Measurements from ENCODE around the gene DTNB. TPM values are rescaled to one million over a fixed set of nuclear protein-coding genes. Genes with fewer than 3 reads are reported as not detected.
"Not testable (repeated sequence)": the region's sequence is repeated elsewhere in the genome, so short reads cannot be mapped to it uniquely, and the experiment has no call there.

Gene DTNB
- total RNA-seq, 2 experiments from 2014 or later = 20.8 to 25.1 TPM

GRCh38 chr2:25651782-25652455 lies 21.5 kb downstream of the DTNB start:
- intact Hi-C loops (cut with micrococcal nuclease) = no loop called here

GRCh38 chr2:25651066-25651465 lies 22.3 kb downstream of the DTNB start:
- H3K36me3 Mint-ChIP-seq = peaks cover 6% of the 10 kb centered on the region
- H3K27ac Mint-ChIP-seq = no peak overlapping the region
- DNase-seq = no peak
- H3K4me1 Mint-ChIP-seq (ENCODE audit: low read depth) = no peaks in the 10 kb centered on the region
- ChIA-PET POLR2A (no interaction called here), CTCF (no interaction called here)
- no peaks in the 10 kb centered on the region for H3K27me3 Mint-ChIP-seq
- intact Hi-C loops (cut with micrococcal nuclease) = no loop called here
- H3K4me3 Mint-ChIP-seq = no peak overlapping the region
- no peaks in the 10 kb centered on the region for H3K9me3 Mint-ChIP-seq

More at GRCh38 chr2:25651782-25652455, 21.5 kb downstream of the DTNB start:
- DNase-seq = no peak
- Mint-ChIP-seq H3K4me3 (no peak overlapping the region), H3K27ac (no peak overlapping the region), H3K27me3 (no peaks in the 10 kb centered on the region), H3K4me1 (ENCODE audit: low read depth) (peaks cover 3% of the 10 kb centered on the region), H3K36me3 (peaks cover 6% of the 10 kb centered on the region), H3K9me3 (no peaks in the 10 kb centered on the region)
- ChIA-PET POLR2A (no interaction called here), CTCF (no interaction called here)

GRCh38 chr2:25650256-25650655 lies 23.1 kb downstream of the DTNB start:
- Mint-ChIP-seq H3K27me3 (no peaks in the 10 kb centered on the region), H3K4me1 (ENCODE audit: low read depth) (no peaks in the 10 kb centered on the region), H3K9me3 (no peaks in the 10 kb centered on the region), H3K4me3 (no peak overlapping the region), H3K27ac (no peak overlapping the region), H3K36me3 (peaks cover 6% of the 10 kb centered on the region)
- intact Hi-C loops (cut with micrococcal nuclease) = no loop called here
- ChIA-PET CTCF (no interaction called here), POLR2A (no interaction called here)
- DNase-seq = no peak

- CTCF ChIA-PET = no interaction called here
- Mint-ChIP-seq H3K27ac (no peak overlapping the region), H3K4me1 (ENCODE audit: low read depth) (no peaks in the 10 kb centered on the region), H3K36me3 (peaks cover 6% of the 10 kb centered on the region), H3K27me3 (no peaks in the 10 kb centered on the region), H3K9me3 (no peaks in the 10 kb centered on the region), H3K4me3 (no peak overlapping the region)
- intact Hi-C loops (cut with micrococcal nuclease) = no loop called here
- POLR2A ChIA-PET = no interaction called here
- no peak for DNase-seq
Measured at GRCh38 chr2:25649786-25650185, 23.6 kb downstream of the DTNB start.

GRCh38 chr2:25642298-25642697 lies 31.1 kb downstream of the DTNB start:
- DNase-seq = no peak
- peaks cover 4% of the 10 kb centered on the region for H3K9me3 Mint-ChIP-seq
- intact Hi-C loops (cut with micrococcal nuclease) = no loop called here
- no peak overlapping the region for H3K27ac Mint-ChIP-seq
- no peak overlapping the region for H3K4me3 Mint-ChIP-seq
- H3K4me1 Mint-ChIP-seq (ENCODE audit: low read depth) = no peaks in the 10 kb centered on the region
- H3K27me3 Mint-ChIP-seq = no peaks in the 10 kb centered on the region
- peaks cover 8% of the 10 kb centered on the region for H3K36me3 Mint-ChIP-seq
- CTCF ChIA-PET = no interaction called here
- POLR2A ChIA-PET = interaction anchor here (0.6 kb wide), 1 partner anchor 446 kb away, joined by 3 read pairs; no protein-coding TSS in a partner anchor

- intact Hi-C loops (cut with micrococcal nuclease) = no loop called here
- Mint-ChIP-seq H3K9me3 (peaks cover 4% of the 10 kb centered on the region), H3K27ac (no peak overlapping the region), H3K27me3 (no peaks in the 10 kb centered on the region), H3K36me3 (peaks cover 8% of the 10 kb centered on the region), H3K4me3 (no peak overlapping the region), H3K4me1 (ENCODE audit: low read depth) (no peaks in the 10 kb centered on the region)
- POLR2A ChIA-PET = no interaction called here
- no peak for DNase-seq
- CTCF ChIA-PET = no interaction called here
Measured at GRCh38 chr2:25639696-25640095, 33.7 kb downstream of the DTNB start.

- Mint-ChIP-seq H3K4me1 (ENCODE audit: low read depth) (no peaks in the 10 kb centered on the region), H3K4me3 (no peak overlapping the region), H3K27me3 (no peaks in the 10 kb centered on the region), H3K36me3 (peaks cover 8% of the 10 kb centered on the region), H3K27ac (no peak overlapping the region), H3K9me3 (peaks cover 4% of the 10 kb centered on the region)
- intact Hi-C loops (cut with micrococcal nuclease) = no loop called here
- ChIA-PET POLR2A (no interaction called here), CTCF (interaction anchor here (0.7 kb wide), 1 partner anchor 9 kb away, joined by 4 read pairs; no protein-coding TSS in a partner anchor)
- DNase-seq = no peak
Measured at GRCh38 chr2:25639131-25639530, 34.2 kb downstream of the DTNB start.

- Mint-ChIP-seq H3K27me3 (no peaks in the 10 kb centered on the region), H3K27ac (no peak overlapping the region), H3K9me3 (peaks cover 4% of the 10 kb centered on the region), H3K4me1 (ENCODE audit: low read depth) (no peaks in the 10 kb centered on the region), H3K36me3 (peaks cover 11% of the 10 kb centered on the region), H3K4me3 (no peak overlapping the region)
- POLR2A ChIA-PET = no interaction called here
- no peak for DNase-seq
- intact Hi-C loops (cut with micrococcal nuclease) = no loop called here
- CTCF ChIA-PET = no interaction called here
Measured at GRCh38 chr2:25635797-25636196, 37.6 kb downstream of the DTNB start.

GRCh38 chr2:25633801-25634200 lies 39.6 kb downstream of the DTNB start:
- POLR2A ChIA-PET; H3K9me3 Mint-ChIP-seq; H3K27ac Mint-ChIP-seq; intact Hi-C loops (cut with micrococcal nuclease); H3K4me3 Mint-ChIP-seq; CTCF ChIA-PET; H3K27me3 Mint-ChIP-seq; H3K4me1 Mint-ChIP-seq (ENCODE audit: low read depth); DNase-seq: not testable (repeated sequence)
- H3K36me3 Mint-ChIP-seq = peaks cover 11% of the 10 kb centered on the region

GRCh38 chr2:25632396-25632795 lies 41.0 kb downstream of the DTNB start:
- H3K27me3 Mint-ChIP-seq = no peaks in the 10 kb centered on the region
- intact Hi-C loops (cut with micrococcal nuclease) = no loop called here
- no peaks in the 10 kb centered on the region for H3K4me1 Mint-ChIP-seq (ENCODE audit: low read depth)
- ChIA-PET POLR2A (no interaction called here), CTCF (no interaction called here)
- H3K27ac Mint-ChIP-seq = no peak overlapping the region
- no peak overlapping the region for H3K4me3 Mint-ChIP-seq
- H3K9me3 Mint-ChIP-seq = no peaks in the 10 kb centered on the region
- H3K36me3 Mint-ChIP-seq = peaks cover 7% of the 10 kb centered on the region
- DNase-seq = no peak

- no peak overlapping the region for H3K27ac Mint-ChIP-seq
- H3K4me3 Mint-ChIP-seq = no peak overlapping the region
- ChIA-PET CTCF (interaction anchor here (1.2 to 1.5 kb wide), 2 partner anchors 16 to 75 kb away, joined by 3 to 4 read pairs; no protein-coding TSS in a partner anchor), POLR2A (no interaction called here)
- no peaks in the 10 kb centered on the region for H3K9me3 Mint-ChIP-seq
- no peaks in the 10 kb centered on the region for H3K4me1 Mint-ChIP-seq (ENCODE audit: low read depth)
- H3K27me3 Mint-ChIP-seq = no peaks in the 10 kb centered on the region
- peaks cover 3% of the 10 kb centered on the region for H3K36me3 Mint-ChIP-seq
- intact Hi-C loops (cut with micrococcal nuclease) = no loop called here
- DNase-seq = no peak
Measured at GRCh38 chr2:25624635-25625034, 48.7 kb downstream of the DTNB start.

- ChIA-PET CTCF (no interaction called here), POLR2A (no interaction called here)
- no peak overlapping the region for H3K4me3 Mint-ChIP-seq
- H3K27me3 Mint-ChIP-seq = no peaks in the 10 kb centered on the region
- H3K9me3 Mint-ChIP-seq = no peaks in the 10 kb centered on the region
- no peak overlapping the region for H3K27ac Mint-ChIP-seq
- no peaks in the 10 kb centered on the region for H3K4me1 Mint-ChIP-seq (ENCODE audit: low read depth)
- no peak for DNase-seq
- H3K36me3 Mint-ChIP-seq = peaks cover 3% of the 10 kb centered on the region
- intact Hi-C loops (cut with micrococcal nuclease) = no loop called here
Measured at GRCh38 chr2:25623361-25623760, 50.0 kb downstream of the DTNB start.

- CTCF ChIA-PET = no interaction called here
- Mint-ChIP-seq H3K4me3 (no peak overlapping the region), H3K36me3 (no peaks in the 10 kb centered on the region), H3K27ac (no peak overlapping the region), H3K9me3 (no peaks in the 10 kb centered on the region), H3K27me3 (no peaks in the 10 kb centered on the region), H3K4me1 (ENCODE audit: low read depth) (no peaks in the 10 kb centered on the region)
- POLR2A ChIA-PET = no interaction called here
- intact Hi-C loops (cut with micrococcal nuclease) = no loop called here
- no peak for DNase-seq
Measured at GRCh38 chr2:25620711-25621110, 52.7 kb downstream of the DTNB start.
